ENCODE measurements around the gene C20orf141. TPM values are rescaled to one million over a fixed set of nuclear protein-coding genes. Genes with fewer than 3 reads are reported as not detected.
A peak's percentile ranks its signal among the peaks of the same experiment; 100 is the strongest.

C20orf141 gene
- total RNA-seq, 2 donors from 2014 or later, result not detected

DNA sequence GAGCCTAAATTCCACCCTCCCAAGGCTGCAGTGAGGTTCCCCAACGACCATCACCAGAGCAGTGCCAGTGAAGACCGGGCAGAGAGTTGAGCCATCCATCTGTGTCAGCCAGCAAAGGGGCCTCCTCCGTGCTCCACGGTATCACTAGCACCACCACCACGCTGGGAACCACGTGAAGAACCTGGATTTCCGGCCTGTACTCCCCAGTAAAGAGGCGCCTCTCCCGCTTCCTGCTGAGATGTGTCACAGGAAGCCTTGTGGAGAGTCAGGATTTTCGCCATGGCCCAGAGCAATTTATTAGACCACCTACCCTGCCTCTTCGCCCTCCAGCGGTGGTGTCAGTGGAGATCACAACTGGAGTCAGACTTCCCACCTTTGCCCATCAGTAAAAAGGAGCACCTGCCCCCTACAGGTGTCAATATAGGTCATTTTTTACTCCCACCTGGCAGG, 43.1 kb upstream of the C20orf141 start:
- DNase-seq, result peak; percentile 69
- TF ChIP-seq, protein P1, sequence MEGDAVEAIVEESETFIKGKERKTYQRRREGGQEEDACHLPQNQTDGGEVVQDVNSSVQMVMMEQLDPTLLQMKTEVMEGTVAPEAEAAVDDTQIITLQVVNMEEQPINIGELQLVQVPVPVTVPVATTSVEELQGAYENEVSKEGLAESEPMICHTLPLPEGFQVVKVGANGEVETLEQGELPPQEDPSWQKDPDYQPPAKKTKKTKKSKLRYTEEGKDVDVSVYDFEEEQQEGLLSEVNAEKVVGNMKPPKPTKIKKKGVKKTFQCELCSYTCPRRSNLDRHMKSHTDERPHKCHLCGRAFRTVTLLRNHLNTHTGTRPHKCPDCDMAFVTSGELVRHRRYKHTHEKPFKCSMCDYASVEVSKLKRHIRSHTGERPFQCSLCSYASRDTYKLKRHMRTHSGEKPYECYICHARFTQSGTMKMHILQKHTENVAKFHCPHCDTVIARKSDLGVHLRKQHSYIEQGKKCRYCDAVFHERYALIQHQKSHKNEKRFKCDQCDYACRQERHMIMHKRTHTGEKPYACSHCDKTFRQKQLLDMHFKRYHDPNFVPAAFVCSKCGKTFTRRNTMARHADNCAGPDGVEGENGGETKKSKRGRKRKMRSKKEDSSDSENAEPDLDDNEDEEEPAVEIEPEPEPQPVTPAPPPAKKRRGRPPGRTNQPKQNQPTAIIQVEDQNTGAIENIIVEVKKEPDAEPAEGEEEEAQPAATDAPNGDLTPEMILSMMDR (conservative IDR thresholded peaks at IDR 0.05), result peak; percentile 62
- Mint-ChIP-seq H3K9me3 (no peaks in the 10 kb centered on the region), H3K27me3 (ENCODE audit: insufficient read depth) (peaks cover 30% of the 10 kb centered on the region), H3K36me3 (ENCODE audit: low read depth) (no peaks in the 10 kb centered on the region), H3K27ac (no peak overlapping the region), H3K4me1 (peaks cover 2% of the 10 kb centered on the region), H3K4me3 (no peak overlapping the region)
- H3K27me3 ChIP-seq (ENCODE audit: control insufficient read depth, insufficient read depth, low read length, poor library complexity, severe bottlenecking), result peaks cover 6% of the 10 kb centered on the region
- no peak overlapping the region for H3K9ac ChIP-seq (ENCODE audit: extremely low read depth, low read length, poor library complexity, severe bottlenecking)
- no peak overlapping the region for H3K27ac ChIP-seq (ENCODE audit: low read depth, low read length)
- 75 to 81% methylated on average over 10 to 12 of the region's 12 CpGs for whole genome bisulfite sequencing, 2 experiments (ENCODE audit: insufficient coverage in 1 of 2, insufficient read length in 1 of 2)
- H3K36me3 ChIP-seq (ENCODE audit: control insufficient read depth, insufficient read depth, low read length), result no peaks in the 10 kb centered on the region
- no peaks in the 10 kb centered on the region for H3K4me1 ChIP-seq (ENCODE audit: control insufficient read depth, insufficient read depth, low read length)
- no peaks in the 10 kb centered on the region for H3K9me3 ChIP-seq (ENCODE audit: control insufficient read depth, low read length)
- no peak overlapping the region for H3K4me3 ChIP-seq (ENCODE audit: low read length)

DNA sequence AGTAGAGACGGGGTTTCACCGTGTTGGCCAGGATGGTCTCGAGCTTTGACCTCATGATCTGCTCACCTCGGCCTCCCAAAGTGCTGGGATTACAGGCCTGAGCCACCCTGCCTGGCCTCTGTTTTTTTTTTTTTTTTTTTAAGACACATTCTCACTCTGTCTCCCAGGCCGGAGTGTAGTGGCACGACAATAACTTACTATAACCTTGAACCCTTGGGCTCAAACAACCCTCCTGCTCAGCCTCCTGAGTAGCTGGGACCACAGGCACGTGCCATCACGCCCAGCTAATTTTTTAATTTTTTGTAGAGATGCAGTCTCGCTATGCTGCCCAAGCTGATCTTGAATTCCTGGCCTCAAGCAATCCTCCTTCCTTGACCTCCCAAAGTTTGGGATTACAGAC, 41.0 kb upstream of the C20orf141 start:
- Histone ChIP-seq H3K27ac (ENCODE audit: low read depth, low read length) (no peak overlapping the region), H3K36me3 (ENCODE audit: control insufficient read depth, insufficient read depth, low read length) (no peaks in the 10 kb centered on the region), H3K4me1 (ENCODE audit: control insufficient read depth, insufficient read depth, low read length) (no peaks in the 10 kb centered on the region), H3K27me3 (ENCODE audit: control insufficient read depth, insufficient read depth, low read length, poor library complexity, severe bottlenecking) (no peaks in the 10 kb centered on the region), H3K9me3 (ENCODE audit: control insufficient read depth, low read length) (no peaks in the 10 kb centered on the region), H3K9ac (ENCODE audit: extremely low read depth, low read length, poor library complexity, severe bottlenecking) (no peak overlapping the region), H3K4me3 (ENCODE audit: low read length) (no peak overlapping the region)
- Mint-ChIP-seq H3K4me3 (no peak overlapping the region), H3K9me3 (no peaks in the 10 kb centered on the region), H3K36me3 (ENCODE audit: low read depth) (no peaks in the 10 kb centered on the region), H3K27ac (no peak overlapping the region), H3K27me3 (ENCODE audit: insufficient read depth) (peaks cover 18% of the 10 kb centered on the region), H3K4me1 (peaks cover 2% of the 10 kb centered on the region)
- WGBS, 2 experiments (ENCODE audit: insufficient coverage in 1 of 2, insufficient read length in 1 of 2), result 86 to 90% methylated on average over 6 to 9 of the region's 9 CpGs
- TF ChIP-seq, protein P1 (conservative IDR thresholded peaks at IDR 0.05), result no peak
- DNase-seq, result no peak

DNA sequence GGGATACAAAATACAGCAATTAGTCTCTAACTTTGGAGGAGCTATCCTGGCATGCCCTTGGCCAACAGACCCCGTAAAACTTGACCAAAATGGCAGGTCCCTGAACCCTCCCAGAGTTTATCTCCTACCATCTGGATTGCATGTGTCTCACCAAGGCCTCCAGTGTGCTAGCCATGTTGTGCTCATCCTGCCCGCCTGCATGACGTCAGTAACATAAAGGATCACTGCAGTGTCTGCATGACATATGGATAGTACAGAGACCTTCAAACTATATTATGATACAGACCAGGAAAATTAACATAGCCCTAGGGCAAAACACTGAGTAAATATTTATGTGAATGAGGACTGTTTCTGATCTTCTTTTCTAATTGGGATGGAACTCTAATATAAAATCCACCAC, 39.6 kb upstream of the C20orf141 start:
- H3K27me3 ChIP-seq (ENCODE audit: control insufficient read depth, insufficient read depth, low read length, poor library complexity, severe bottlenecking), result no peaks in the 10 kb centered on the region
- Mint-ChIP-seq H3K27me3 (ENCODE audit: insufficient read depth) (peaks cover 9% of the 10 kb centered on the region), H3K36me3 (ENCODE audit: low read depth) (no peaks in the 10 kb centered on the region), H3K27ac (no peak overlapping the region), H3K4me1 (peaks cover 2% of the 10 kb centered on the region), H3K9me3 (no peaks in the 10 kb centered on the region), H3K4me3 (no peak overlapping the region)
- H3K27ac ChIP-seq (ENCODE audit: low read depth, low read length), result no peak overlapping the region
- WGBS, 2 experiments (ENCODE audit: insufficient coverage in 1 of 2, insufficient read length in 1 of 2), result 89% methylated on average over 3 of the region's 3 CpGs; no CpG with 5 or more reads in 1 of the 2 experiments
- no peaks in the 10 kb centered on the region for H3K4me1 ChIP-seq (ENCODE audit: control insufficient read depth, insufficient read depth, low read length)
- H3K9ac ChIP-seq (ENCODE audit: extremely low read depth, low read length, poor library complexity, severe bottlenecking), result no peak overlapping the region
- no peak overlapping the region for H3K4me3 ChIP-seq (ENCODE audit: low read length)
- H3K36me3 ChIP-seq (ENCODE audit: control insufficient read depth, insufficient read depth, low read length), result no peaks in the 10 kb centered on the region
- TF ChIP-seq, protein P1 (conservative IDR thresholded peaks at IDR 0.05), result no peak
- DNase-seq, result no peak
- no peaks in the 10 kb centered on the region for H3K9me3 ChIP-seq (ENCODE audit: control insufficient read depth, low read length)
